Measurements from ENCODE around the gene CDC42EP4.
"Not testable (repeated sequence)": the region's sequence is repeated elsewhere in the genome, so short reads cannot be mapped to it uniquely, and the experiment has no call there.

DNA sequence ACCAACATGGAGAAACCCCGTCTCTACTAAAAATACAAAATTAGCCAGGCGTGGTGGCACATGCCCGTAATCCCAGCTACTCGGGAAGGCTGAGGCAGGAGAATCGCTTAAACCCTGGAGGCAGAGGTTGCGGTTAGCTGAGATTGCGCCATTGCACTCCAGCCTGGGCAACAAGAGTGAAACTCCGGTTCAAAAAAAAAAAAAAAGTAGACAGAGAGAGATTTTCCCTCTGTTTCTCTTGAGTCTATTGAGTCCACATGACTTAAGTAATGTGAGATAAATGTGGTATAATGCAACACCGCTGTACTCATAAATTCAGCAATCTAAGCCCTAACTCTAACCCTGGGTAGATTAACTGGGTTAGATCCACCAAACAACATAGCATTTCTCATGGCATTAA, 21.6 kb upstream of the CDC42EP4 start:
- TF ChIP-seq, protein P1, sequence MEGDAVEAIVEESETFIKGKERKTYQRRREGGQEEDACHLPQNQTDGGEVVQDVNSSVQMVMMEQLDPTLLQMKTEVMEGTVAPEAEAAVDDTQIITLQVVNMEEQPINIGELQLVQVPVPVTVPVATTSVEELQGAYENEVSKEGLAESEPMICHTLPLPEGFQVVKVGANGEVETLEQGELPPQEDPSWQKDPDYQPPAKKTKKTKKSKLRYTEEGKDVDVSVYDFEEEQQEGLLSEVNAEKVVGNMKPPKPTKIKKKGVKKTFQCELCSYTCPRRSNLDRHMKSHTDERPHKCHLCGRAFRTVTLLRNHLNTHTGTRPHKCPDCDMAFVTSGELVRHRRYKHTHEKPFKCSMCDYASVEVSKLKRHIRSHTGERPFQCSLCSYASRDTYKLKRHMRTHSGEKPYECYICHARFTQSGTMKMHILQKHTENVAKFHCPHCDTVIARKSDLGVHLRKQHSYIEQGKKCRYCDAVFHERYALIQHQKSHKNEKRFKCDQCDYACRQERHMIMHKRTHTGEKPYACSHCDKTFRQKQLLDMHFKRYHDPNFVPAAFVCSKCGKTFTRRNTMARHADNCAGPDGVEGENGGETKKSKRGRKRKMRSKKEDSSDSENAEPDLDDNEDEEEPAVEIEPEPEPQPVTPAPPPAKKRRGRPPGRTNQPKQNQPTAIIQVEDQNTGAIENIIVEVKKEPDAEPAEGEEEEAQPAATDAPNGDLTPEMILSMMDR (conservative IDR thresholded peaks at IDR 0.05; ENCODE audit: low read length), result not testable (repeated sequence)
- not testable (repeated sequence) for TF ChIP-seq EZH2phosphoT487 (IDR thresholded peaks at IDR 0.05; ENCODE audit: borderline replicate concordance, low read depth, low read length)
